Stimulated activated CD4-positive, alpha-beta T cell treated with anti-CD3 and anti-CD28 coated beads, Interleukin-1b, Interleukin-23, amount 100 ng/mL, for 48 hours (primary cell): ENCODE data around the gene IGFBP6.
"Not testable (repeated sequence)": the region's sequence is repeated elsewhere in the genome, so short reads cannot be mapped to it uniquely, and the experiment has no call there.

Experiments used
- DNase-seq: peaks from one replicate; pipeline ENCODE4 v3.0.0-alpha.2; 2020

Gene IGFBP6

GRCh38 chr12:53098354-53098981 is 1.0 kb downstream of the IGFBP6 start:
- no peak for DNase-seq

GRCh38 chr12:53099071-53099882 is 1.8 kb downstream of the IGFBP6 start:
- DNase-seq = peak; percentile 90

GRCh38 chr12:53100466-53101151 is 3.1 kb downstream of the IGFBP6 start:
- no peak for DNase-seq

- DNase-seq = no peak
These were observed 3.8 kb downstream of the IGFBP6 start for GRCh38 chr12:53101266-53101665.

- DNase-seq = no peak
These were observed 4.7 kb downstream of the IGFBP6 start for GRCh38 chr12:53101931-53102781.

GRCh38 chr12:53102883-53103807 is 5.7 kb downstream of the IGFBP6 start, which contains the start of gene SOAT2:
SOAT2 (plus strand) TSS chr12:53103486; CDS start chr12:53103578, 92 bp downstream.
- DNase-seq = peak; percentile 68

GRCh38 chr12:53103860-53104305 is 6.4 kb downstream of the IGFBP6 start:
- no peak for DNase-seq

GRCh38 chr12:53105256-53105655 is 7.8 kb downstream of the IGFBP6 start:
- DNase-seq = no peak

- DNase-seq = no peak
These were observed 8.4 kb downstream of the IGFBP6 start for GRCh38 chr12:53105712-53106439.

- DNase-seq = no peak
These were observed 9.7 kb downstream of the IGFBP6 start for GRCh38 chr12:53107122-53107521.

- DNase-seq = not testable (repeated sequence)
These were observed 15.0 kb downstream of the IGFBP6 start for GRCh38 chr12:53112431-53112830.

GRCh38 chr12:53113136-53113705 is 15.8 kb downstream of the IGFBP6 start:
- DNase-seq = no peak

- DNase-seq = no peak
These were observed 16.5 kb downstream of the IGFBP6 start for GRCh38 chr12:53113951-53114350.

GRCh38 chr12:53115112-53115890 is 17.8 kb downstream of the IGFBP6 start:
- no peak for DNase-seq

GRCh38 chr12:53115891-53116648 is 18.6 kb downstream of the IGFBP6 start:
- no peak for DNase-seq

- no peak for DNase-seq
These were observed 21.4 kb downstream of the IGFBP6 start for GRCh38 chr12:53118751-53119300.

- DNase-seq = no peak
These were observed 23.4 kb downstream of the IGFBP6 start for GRCh38 chr12:53120685-53121525.
